ENCODE data around the gene EDARADD.

The EDARADD gene

GRCh38 chr1:236393681-236394481, at the start of gene EDARADD:
Gene EDARADD (plus strand): TSS chr1:236394286. CDS start chr1:236394445, 159 bp downstream.
- no peak for TF ChIP-seq GATA2 (IDR thresholded peaks at IDR 0.05; ENCODE audit: low read depth, low read length)

GRCh38 chr1:236345728-236346127, 48.4 kb upstream of the EDARADD start:
- TF ChIP-seq GATA2 (IDR thresholded peaks at IDR 0.05; ENCODE audit: low read depth, low read length), result no peak
- TF ChIP-seq GATA3 (IDR thresholded peaks at IDR 0.05; ENCODE audit: low read depth, low read length), result no peak

- no peak for TF ChIP-seq GATA2 (IDR thresholded peaks at IDR 0.05; ENCODE audit: low read depth, low read length)
- TF ChIP-seq GATA3 (IDR thresholded peaks at IDR 0.05; ENCODE audit: low read depth, low read length), result no peak
Observed at GRCh38 chr1:236348071-236348470, 46.0 kb upstream of the EDARADD start.

- TF ChIP-seq GATA2 (IDR thresholded peaks at IDR 0.05; ENCODE audit: low read depth, low read length) (no peak), GATA3 (IDR thresholded peaks at IDR 0.05; ENCODE audit: low read depth, low read length) (no peak)
Observed at GRCh38 chr1:236350308-236350707, 43.8 kb upstream of the EDARADD start.

GRCh38 chr1:236351875-236352573, 42.1 kb upstream of the EDARADD start:
- TF ChIP-seq GATA3 (IDR thresholded peaks at IDR 0.05; ENCODE audit: low read depth, low read length), result no peak
- no peak for TF ChIP-seq GATA2 (IDR thresholded peaks at IDR 0.05; ENCODE audit: low read depth, low read length)

GRCh38 chr1:236353813-236354212, 40.3 kb upstream of the EDARADD start:
- no peak for TF ChIP-seq GATA2 (IDR thresholded peaks at IDR 0.05; ENCODE audit: low read depth, low read length)
- no peak for TF ChIP-seq GATA3 (IDR thresholded peaks at IDR 0.05; ENCODE audit: low read depth, low read length)

GRCh38 chr1:236354330-236355147, 39.5 kb upstream of the EDARADD start:
- no peak for TF ChIP-seq GATA2 (IDR thresholded peaks at IDR 0.05; ENCODE audit: low read depth, low read length)
- TF ChIP-seq GATA3 (IDR thresholded peaks at IDR 0.05; ENCODE audit: low read depth, low read length), result no peak

GRCh38 chr1:236356141-236356540, 37.9 kb upstream of the EDARADD start:
- TF ChIP-seq GATA2 (IDR thresholded peaks at IDR 0.05; ENCODE audit: low read depth, low read length) (no peak), GATA3 (IDR thresholded peaks at IDR 0.05; ENCODE audit: low read depth, low read length) (0 out of 2 replicates have a peak, but pooled peaks have one; percentile 13)

- TF ChIP-seq GATA2 (IDR thresholded peaks at IDR 0.05; ENCODE audit: low read depth, low read length) (no peak), GATA3 (IDR thresholded peaks at IDR 0.05; ENCODE audit: low read depth, low read length) (no peak)
Observed at GRCh38 chr1:236361909-236362590, 32.0 kb upstream of the EDARADD start.

- TF ChIP-seq GATA2 (IDR thresholded peaks at IDR 0.05; ENCODE audit: low read depth, low read length) (no peak), GATA3 (IDR thresholded peaks at IDR 0.05; ENCODE audit: low read depth, low read length) (no peak)
Observed at GRCh38 chr1:236363237-236363636, 30.8 kb upstream of the EDARADD start.

GRCh38 chr1:236365999-236366570, 28.0 kb upstream of the EDARADD start:
- TF ChIP-seq GATA3 (IDR thresholded peaks at IDR 0.05; ENCODE audit: low read depth, low read length), result no peak
- no peak for TF ChIP-seq GATA2 (IDR thresholded peaks at IDR 0.05; ENCODE audit: low read depth, low read length)

GRCh38 chr1:236370420-236370819, 23.7 kb upstream of the EDARADD start:
- no peak for TF ChIP-seq GATA3 (IDR thresholded peaks at IDR 0.05; ENCODE audit: low read depth, low read length)
- no peak for TF ChIP-seq GATA2 (IDR thresholded peaks at IDR 0.05; ENCODE audit: low read depth, low read length)

GRCh38 chr1:236371083-236371482, 23.0 kb upstream of the EDARADD start:
- TF ChIP-seq GATA2 (IDR thresholded peaks at IDR 0.05; ENCODE audit: low read depth, low read length) (no peak), GATA3 (IDR thresholded peaks at IDR 0.05; ENCODE audit: low read depth, low read length) (no peak)

Measured in SH-SY5Y (cell line).